ENCODE results near the gene FOXO3B.
"Not testable (repeated sequence)": the region's sequence is repeated elsewhere in the genome, so short reads cannot be mapped to it uniquely, and the experiment has no call there.

Gene FOXO3B

DNA sequence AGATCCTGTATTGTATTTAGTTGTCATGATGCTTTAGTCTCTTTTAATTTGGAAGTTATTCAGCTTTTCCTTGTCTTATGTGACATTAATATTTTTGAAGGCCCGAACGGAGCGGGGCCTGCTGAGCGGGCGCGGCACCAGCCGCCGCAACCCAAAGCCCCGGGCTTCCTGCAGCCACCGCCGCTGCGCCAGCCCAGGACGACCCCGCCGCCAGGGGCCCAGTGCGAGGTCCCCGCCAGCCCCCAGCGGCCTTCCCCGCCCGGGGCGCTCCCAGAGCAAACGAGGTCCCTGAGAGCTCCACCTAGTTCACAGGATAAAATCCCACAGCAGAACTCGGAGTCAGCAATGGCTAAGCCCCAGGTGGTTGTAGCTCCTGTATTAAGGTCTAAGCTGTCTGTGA lies 32.0 kb downstream of the FOXO3B start:
- DNase-seq (ENCODE audit: low spot score) = not testable (repeated sequence)

- DNase-seq (ENCODE audit: low spot score) = not testable (repeated sequence)
Measured at GRCh38 chr17:18644291-18644690, 37.8 kb downstream of the FOXO3B start, which contains the start of gene TBC1D28. TSS of gene TBC1D28 (minus strand) at chr17:18644391. CDS start at chr17:18641352, 3,039 bp downstream.

GRCh38 chr17:18643124-18643523 lies 39.0 kb downstream of the FOXO3B start:
- DNase-seq (ENCODE audit: low spot score) = not testable (repeated sequence)

DNA sequence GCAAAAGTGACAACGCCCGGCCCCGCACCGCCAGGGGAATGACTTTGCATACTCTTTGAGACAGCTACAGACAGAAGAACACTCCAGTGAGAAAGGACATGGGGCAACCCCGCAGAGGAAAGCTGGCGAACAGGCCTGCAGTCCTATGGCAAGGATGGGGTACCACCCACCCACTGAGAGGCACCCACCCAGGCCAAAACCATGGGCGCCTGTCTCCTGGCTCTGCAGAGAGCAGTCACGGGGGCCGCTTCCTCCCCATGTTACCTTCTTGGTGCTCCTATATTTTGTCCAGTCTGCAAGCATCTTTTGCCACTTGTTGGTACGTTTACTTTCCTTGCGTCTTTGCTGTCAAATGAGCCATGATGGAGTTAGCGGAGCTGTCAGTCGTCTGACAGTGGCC lies 43.8 kb downstream of the FOXO3B start:
- not testable (repeated sequence) for DNase-seq (ENCODE audit: low spot score)

DNA sequence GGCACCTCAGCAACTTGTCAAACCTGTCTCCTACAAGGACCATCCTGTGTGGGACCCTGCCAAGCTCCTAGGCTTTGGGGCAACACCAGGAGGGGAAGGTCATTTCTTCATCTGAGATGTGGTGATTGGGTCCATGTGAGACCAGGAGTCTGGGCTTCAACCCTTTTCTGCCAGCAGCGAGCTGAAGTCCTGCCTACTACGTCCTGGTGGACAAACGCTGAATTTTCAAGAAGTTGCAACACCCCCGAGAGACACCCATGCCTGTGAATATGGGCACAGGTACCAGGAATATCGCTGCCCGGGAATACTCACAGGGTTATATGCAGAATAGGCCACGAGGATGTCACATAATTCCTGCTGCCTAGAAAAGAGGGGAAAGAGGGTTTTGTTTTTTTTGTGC lies 45.9 kb downstream of the FOXO3B start:
- DNase-seq (ENCODE audit: low spot score) = peak; percentile 7

- DNase-seq (ENCODE audit: low spot score) = not testable (repeated sequence)
Measured at GRCh38 chr17:18635773-18636172, 46.3 kb downstream of the FOXO3B start.

DNA sequence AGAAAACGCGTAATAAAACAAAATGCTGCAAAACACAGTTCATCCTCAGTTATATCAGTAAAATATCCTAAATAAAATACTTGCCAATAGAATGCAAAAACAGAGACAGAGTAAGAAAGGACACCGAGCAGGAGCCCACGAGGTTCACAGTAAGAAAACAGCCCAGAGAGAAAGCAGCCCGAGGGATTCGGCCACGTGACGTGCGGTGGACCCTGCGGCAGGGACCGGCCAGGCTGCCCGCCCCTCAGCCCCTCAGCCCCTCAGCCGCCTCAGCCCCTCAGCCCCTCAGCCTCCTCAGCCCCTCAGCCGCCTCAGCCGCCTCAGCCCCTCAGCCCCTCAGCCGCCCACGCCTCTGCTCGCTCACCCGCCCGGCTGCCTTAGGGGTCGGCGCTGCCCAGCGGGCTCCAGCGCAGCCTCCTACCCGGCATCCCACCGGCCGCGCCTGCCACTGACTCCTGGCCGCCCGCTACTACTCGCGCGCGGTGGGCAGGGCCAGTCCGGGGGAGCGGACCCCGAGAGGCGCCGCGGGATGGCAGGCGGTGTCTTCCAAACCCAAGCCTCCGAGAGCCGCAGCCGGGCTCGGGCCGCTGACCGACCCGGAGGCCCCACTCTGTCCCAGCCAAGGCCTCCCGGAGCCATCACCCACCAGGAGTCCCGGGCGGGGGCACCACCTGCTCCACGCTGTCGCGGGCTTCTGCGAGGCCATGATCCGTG lies 47.4 kb downstream of the FOXO3B start:
- not testable (repeated sequence) for DNase-seq (ENCODE audit: low spot score)
